GM21447 (cell line): ENCODE results near the gene CLCN5.
"Not testable (repeated sequence)": the region's sequence is repeated elsewhere in the genome, so short reads cannot be mapped to it uniquely, and the experiment has no call there.

ENCODE experiments used
- ATAC-seq: cut with Tn5 transposase; IDR thresholded peaks from one replicate; pipeline ENCODE4 v1.9.1; 2021; ENCODE audit not compliant: unreplicated experiment

The CLCN5 gene

DNA sequence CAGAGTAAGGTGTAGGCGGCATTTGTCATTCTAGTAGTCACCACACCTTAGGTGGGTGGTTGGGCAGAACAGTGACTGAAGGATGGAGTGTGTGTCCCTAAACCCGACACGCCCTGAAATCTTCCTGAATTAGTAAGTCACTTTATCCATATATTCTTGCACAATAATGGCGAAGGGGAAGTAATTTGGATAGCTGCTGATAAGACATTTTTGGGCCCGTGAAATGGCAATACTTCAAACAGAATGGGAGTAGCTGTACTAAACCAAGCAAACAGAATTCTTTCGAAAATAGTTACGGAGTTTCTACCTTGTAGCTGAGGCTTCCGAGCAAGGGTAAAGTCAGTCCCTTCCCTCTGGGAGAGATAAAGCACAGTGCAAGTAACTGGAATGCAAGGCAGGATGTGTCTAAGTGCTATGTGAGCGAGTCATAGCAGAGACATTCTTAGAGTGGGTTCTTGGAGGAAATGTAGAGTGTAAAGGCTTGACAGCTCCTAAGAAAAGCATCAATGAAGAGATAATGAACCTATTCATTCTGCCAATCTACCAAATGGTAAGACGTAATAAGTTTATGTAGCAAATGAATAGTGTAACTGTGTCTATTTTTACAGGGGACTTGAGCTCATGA, 72.8 kb downstream of the CLCN5 start:
- ATAC-seq: no peak

- no peak for ATAC-seq
These were observed 73.5 kb downstream of the CLCN5 start for GRCh38 chrX:49995795-49996455.

- ATAC-seq: no peak
These were observed 74.1 kb downstream of the CLCN5 start for GRCh38 chrX:49996474-49996873.

DNA sequence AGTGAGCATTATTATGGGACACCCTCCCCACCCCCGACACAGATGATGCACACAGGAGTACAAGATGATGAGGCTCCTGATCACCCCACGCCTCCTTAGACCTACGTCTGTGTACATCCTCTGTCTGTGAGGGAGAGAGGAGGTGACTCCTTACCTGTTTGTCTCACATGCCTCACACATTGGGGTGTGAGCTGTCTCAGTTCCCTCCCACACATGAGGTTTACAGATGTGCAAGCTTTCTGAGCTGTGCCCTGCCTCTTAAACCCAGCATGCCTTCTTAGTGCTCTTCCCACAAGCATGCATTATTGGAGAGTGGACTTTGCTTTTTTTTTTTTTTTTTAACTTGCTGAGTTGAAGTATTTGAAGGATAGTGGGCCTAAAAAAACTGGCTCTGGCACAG, 76.7 kb downstream of the CLCN5 start:
- no peak for ATAC-seq

DNA sequence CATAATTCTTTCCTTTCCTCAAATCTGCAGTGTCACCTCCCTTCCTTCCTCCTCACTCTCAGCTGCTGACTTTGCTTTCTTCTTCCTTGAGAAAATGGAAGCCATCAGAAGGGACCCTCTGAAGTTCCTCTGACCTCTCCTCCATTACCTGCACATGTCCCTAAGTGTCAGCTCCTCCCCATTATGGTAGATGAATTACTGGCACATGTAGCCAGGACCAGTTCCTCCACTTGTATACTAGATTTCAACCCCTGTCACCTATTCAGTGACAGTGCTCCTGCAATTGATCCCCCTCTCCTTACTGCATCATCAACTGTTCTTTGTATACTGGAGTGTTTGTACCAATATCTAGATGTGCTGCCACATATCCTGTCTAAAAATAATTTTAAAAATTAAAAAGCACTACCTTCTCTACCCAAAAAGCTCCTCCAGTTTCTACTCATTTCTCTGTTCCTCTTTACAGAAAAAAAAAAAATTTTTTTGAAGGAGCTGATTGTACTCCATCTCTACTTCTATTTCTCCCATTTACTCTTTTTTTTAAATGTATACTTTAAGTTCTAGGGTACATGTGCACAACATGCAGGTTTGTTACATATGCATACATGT, 78.6 kb downstream of the CLCN5 start:
- ATAC-seq: no peak

- ATAC-seq: no peak
These were observed 79.8 kb downstream of the CLCN5 start for GRCh38 chrX:50002067-50002714.

- no peak for ATAC-seq
These were observed 81.1 kb downstream of the CLCN5 start for GRCh38 chrX:50003467-50003866.

- no peak for ATAC-seq
These were observed 81.5 kb downstream of the CLCN5 start for GRCh38 chrX:50003927-50004326.

DNA sequence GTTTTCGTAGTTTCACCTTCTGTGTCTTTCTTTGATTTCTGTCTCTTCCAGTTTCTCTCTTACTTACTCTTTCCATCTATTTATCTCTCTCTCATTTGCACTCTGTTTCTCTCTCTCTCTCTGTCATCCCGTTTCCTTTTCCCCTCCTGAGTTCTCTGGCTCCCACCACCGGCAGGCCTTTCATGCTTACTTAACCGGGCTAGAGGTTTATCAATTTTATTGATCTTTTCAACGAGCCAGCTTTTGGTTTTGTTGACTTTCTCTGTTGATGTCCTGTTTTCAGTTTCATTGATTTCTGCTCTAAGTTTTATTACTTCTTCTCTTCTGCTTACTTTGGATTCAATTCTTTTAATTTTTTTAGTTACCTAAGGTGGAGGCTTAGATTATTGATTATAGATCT, 103.2 kb downstream of the CLCN5 start:
- not testable (repeated sequence) for ATAC-seq

- no peak for ATAC-seq
These were observed 112.7 kb downstream of the CLCN5 start for GRCh38 chrX:50035126-50035525.

DNA sequence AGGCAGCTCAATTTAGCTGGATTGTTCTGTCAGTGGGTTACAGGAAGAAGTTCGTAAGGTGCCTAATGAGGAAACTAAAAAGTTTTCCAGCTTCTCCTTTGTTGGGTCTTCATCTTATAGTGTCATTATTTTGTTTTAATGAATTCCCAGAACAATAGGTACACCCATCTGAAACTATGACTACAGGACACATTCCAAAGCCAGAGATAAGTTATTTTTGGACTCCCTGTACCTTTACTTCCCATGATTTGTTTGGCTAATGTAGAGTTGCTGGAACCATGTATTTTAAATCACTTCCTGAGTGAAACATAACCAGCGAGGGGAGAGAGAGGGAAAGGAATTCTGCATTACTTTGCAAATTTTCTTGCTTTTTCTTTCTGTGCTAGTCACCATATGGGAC, 114.0 kb downstream of the CLCN5 start:
- ATAC-seq: no peak

- no peak for ATAC-seq
These were observed 123.4 kb downstream of the CLCN5 start for GRCh38 chrX:50045823-50046222.

GRCh38 chrX:50049228-50049627, 126.8 kb downstream of the CLCN5 start:
- no peak for ATAC-seq

DNA sequence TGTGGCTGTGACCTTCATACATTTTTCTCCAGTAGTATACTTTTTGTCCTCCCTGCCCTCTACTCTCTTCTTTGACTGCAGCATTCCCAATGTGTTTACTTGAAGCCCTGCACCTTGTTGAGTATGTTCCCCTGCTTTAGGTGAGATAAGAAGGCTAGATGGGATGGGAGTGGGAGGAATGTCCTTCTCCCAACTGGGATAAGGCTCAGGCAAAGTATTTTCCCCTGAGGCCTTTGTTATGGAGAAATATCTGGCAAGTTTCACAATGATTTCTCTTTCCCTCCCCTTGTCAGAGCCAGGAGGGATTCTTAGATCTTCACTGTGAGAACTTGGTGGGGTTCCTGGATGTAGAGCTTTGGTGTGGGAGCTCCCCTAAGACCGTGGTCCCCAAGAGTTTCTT, 131.8 kb downstream of the CLCN5 start:
- ATAC-seq: no peak

- no peak for ATAC-seq
These were observed 144.0 kb downstream of the CLCN5 start for GRCh38 chrX:50066318-50066937.

DNA sequence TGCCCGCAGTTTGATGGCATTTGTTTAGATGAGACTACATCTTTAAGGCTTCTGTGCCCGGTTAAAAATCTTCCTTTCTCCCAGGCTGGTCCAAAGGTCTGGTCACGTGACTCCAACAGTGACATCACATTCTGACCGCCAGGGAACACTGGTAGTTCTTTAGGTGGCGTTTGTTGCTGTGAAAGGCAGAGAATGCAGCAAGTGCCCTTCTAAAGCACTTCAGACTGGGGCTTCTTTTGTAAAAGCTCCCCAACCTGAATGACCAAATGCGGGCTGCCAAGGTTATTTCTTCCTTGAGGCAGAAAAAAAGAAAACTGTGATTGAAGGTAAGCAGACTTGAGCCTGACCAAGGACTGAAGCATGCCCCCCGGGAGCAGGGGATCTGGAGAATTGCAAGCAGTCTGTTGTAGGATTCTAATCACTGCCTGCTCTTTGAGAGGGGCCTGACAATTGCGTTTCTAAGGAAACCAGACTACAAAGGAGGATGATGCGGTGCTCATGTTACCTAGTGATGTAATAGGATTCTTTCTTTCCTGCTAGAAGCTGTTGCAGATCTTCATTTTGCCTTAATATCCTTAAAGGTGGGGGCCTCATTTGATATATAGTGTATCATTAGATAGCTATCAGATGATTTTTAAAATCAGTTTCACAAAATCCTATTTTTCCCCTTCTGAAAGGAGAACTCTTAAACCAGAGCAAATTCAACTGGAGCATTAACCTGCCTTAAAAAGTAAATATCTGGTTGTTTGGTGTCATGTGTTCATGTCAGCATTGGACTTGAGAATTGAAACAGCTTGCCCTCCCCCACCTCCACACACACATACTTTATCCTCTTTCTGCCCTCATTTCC, 145.3 kb downstream of the CLCN5 start:
- no peak for ATAC-seq

GRCh38 chrX:50068285-50068563, 145.8 kb downstream of the CLCN5 start:
- ATAC-seq: no peak

DNA sequence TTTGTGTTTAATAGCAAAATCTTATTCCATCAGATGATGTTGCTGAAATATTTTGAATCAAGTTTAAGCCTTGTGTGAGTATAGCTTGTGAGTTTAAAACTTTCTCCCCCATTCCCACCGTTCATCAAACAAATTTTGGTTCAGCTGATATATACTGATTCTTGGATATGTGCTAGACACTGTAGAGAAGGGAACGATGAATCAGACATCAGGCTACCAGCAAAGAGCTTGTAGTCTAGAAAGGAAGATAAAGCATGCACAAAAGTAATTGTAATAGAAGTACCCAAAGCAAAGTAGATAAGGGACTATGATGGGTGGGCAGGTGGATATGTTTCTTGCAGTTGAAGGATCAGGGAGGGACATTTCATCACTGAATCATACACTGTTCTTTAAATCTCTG, 146.5 kb downstream of the CLCN5 start:
- no peak for ATAC-seq

GRCh38 chrX:50071494-50071893, 149.1 kb downstream of the CLCN5 start:
- ATAC-seq: no peak

GRCh38 chrX:50072110-50072509, 149.7 kb downstream of the CLCN5 start:
- ATAC-seq: no peak

GRCh38 chrX:50073601-50074000, 151.2 kb downstream of the CLCN5 start:
- ATAC-seq: no peak
